SK-N-SH (cell line): ENCODE data around the gene APOL4.

Experiments used
- CTCF ChIP-seq: fragments of 200-600 bp; sonication (generic); IDR thresholded peaks from 2 replicates; pipeline ENCODE4 v1.6.1; 2017; ENCODE audit warnings: antibody characterized with exemption, mild to moderate bottlenecking, moderate library complexity
- EZH2phosphoT487 ChIP-seq: fragments of 200-600 bp; sonication (generic); IDR thresholded peaks from 2 replicates; pipeline ENCODE4 v1.6.1; 2017; ENCODE audit warnings: low read depth, mixed run types, mild to moderate bottlenecking, antibody characterized with exemption, moderate library complexity, borderline replicate concordance
- GABPA ChIP-seq: IDR thresholded peaks from 2 replicates; pipeline ENCODE4 v1.4.0; 2012; ENCODE audit warnings: low read depth, mild to moderate bottlenecking
- RAD21 ChIP-seq: IDR thresholded peaks from 2 replicates; pipeline ENCODE4 v1.6.1; 2012; ENCODE audit warnings: mild to moderate bottlenecking, low read length
- REST ChIP-seq: IDR thresholded peaks from 2 replicates; pipeline ENCODE4 v1.6.1; 2012; ENCODE audit warnings: mild to moderate bottlenecking, low read depth, low read length, moderate library complexity
- RFX5 ChIP-seq: IDR thresholded peaks from 2 replicates; pipeline ENCODE4 v1.6.1; 2012; ENCODE audit warnings: mild to moderate bottlenecking, improper control_type of control experiment, low read length
- RXRA ChIP-seq: IDR thresholded peaks from 2 replicates; pipeline ENCODE4 v1.4.0; 2012; ENCODE audit warnings: low read depth, mild to moderate bottlenecking, borderline replicate concordance
- SIN3A ChIP-seq: IDR thresholded peaks from 2 replicates; pipeline ENCODE4 v1.6.1; 2012; ENCODE audit warnings: low read depth, mild to moderate bottlenecking, low read length, moderate library complexity, borderline replicate concordance
- SMC3 ChIP-seq: IDR thresholded peaks from 2 replicates; pipeline ENCODE4 v1.6.1; 2012; ENCODE audit warnings: low read depth, low read length, improper control_type of control experiment
- TCF12 ChIP-seq: IDR thresholded peaks from 2 replicates; pipeline ENCODE4 v1.4.0; 2012
- TEAD4 ChIP-seq: IDR thresholded peaks from 2 replicates; pipeline ENCODE4 v1.4.0; 2012; ENCODE audit warnings: mild to moderate bottlenecking, borderline replicate concordance; ENCODE audit not compliant: insufficient read depth
- USF2 ChIP-seq: fragments of 150-350 bp; IDR thresholded peaks from 2 replicates; pipeline ENCODE4 v1.6.1; 2017; ENCODE audit warnings: antibody characterized with exemption, low read length, low read depth, borderline replicate concordance
- TF ChIP-seq, protein P1 (sequence below): IDR thresholded peaks from 2 replicates; pipeline ENCODE4 v1.4.0; 2012; ENCODE audit warnings: low read depth, borderline replicate concordance
- TF ChIP-seq, protein P2 (sequence below): fragments of 150-350 bp; IDR thresholded peaks from 2 replicates; pipeline ENCODE4 v1.6.1; 2016; ENCODE audit warnings: mild to moderate bottlenecking, low read depth, low read length

DNA sequence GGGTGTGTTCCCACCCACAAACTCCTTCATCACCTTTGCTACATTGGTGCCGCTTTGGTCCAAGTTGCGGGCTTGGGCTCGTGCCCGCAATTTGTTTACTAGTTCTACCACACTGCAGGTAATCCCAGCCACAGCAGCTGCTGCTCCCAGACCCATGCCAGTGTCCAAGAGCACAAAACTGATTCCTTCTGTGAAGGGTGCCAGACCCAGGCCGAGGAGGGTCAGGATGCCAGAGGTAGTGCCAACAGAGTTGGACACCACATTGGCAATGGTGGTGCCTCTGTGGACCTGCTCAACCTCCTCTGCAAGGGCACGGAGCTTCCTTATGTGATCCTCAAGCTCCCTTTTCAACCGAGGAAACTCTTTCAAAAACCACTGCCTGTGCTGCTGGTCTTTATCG lies 26.2 kb upstream of the APOL4 start:
- TF ChIP-seq REST (no peak), RAD21 (no peak), CTCF (no peak), SIN3A (no peak), SMC3 (no peak), RXRA (no peak), USF2 (no peak), GABPA (no peak), TCF12 (no peak), EZH2phosphoT487 (no peak), TEAD4 (no peak), RFX5 (no peak)
- TF ChIP-seq, protein P1, sequence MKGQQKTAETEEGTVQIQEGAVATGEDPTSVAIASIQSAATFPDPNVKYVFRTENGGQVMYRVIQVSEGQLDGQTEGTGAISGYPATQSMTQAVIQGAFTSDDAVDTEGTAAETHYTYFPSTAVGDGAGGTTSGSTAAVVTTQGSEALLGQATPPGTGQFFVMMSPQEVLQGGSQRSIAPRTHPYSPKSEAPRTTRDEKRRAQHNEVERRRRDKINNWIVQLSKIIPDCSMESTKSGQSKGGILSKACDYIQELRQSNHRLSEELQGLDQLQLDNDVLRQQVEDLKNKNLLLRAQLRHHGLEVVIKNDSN: no peak
- TF ChIP-seq, protein P2, sequence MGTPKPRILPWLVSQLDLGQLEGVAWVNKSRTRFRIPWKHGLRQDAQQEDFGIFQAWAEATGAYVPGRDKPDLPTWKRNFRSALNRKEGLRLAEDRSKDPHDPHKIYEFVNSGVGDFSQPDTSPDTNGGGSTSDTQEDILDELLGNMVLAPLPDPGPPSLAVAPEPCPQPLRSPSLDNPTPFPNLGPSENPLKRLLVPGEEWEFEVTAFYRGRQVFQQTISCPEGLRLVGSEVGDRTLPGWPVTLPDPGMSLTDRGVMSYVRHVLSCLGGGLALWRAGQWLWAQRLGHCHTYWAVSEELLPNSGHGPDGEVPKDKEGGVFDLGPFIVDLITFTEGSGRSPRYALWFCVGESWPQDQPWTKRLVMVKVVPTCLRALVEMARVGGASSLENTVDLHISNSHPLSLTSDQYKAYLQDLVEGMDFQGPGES: no peak
